ENCODE measurements around the gene CCND2. TPM values are rescaled to one million over a fixed set of nuclear protein-coding genes. Genes with fewer than 3 reads are reported as not detected.

CCND2 gene
- total and polyA plus RNA-seq, 9 of the 15 experiments (the other 6 are each of a cell fraction or from before 2014, with no cell fraction given) = 13.6 to 99.3 (median 39.6) TPM

- TF ChIP-seq SMAD4 (CRISPR knock-in tag; conservative IDR thresholded peaks at IDR 0.05) (peak; percentile 74), EP300 (IDR thresholded peaks at IDR 0.05; ENCODE audit: low read length) (0 out of 2 replicates have a peak, but pooled peaks have one; percentile 6), MYC (IDR thresholded peaks at IDR 0.05; ENCODE audit: low read depth, low read length) (peak; percentile 96), MYC (CRISPR knock-in tag; IDR thresholded peaks at IDR 0.05; ENCODE audit: borderline replicate concordance, low read depth) (peak; percentile 89), ZNF263 (CRISPR knock-in tag; IDR thresholded peaks at IDR 0.05; ENCODE audit: borderline replicate concordance) (peak; percentile 79; the same call in 1 of the 2 replicates), CTBP1 (IDR thresholded peaks at IDR 0.05; ENCODE audit: borderline replicate concordance) (peak; percentile 82; the same call in 1 of the 2 replicates), LEF1 (IDR thresholded peaks at IDR 0.05) (peak; percentile 78), ZNF431 (CRISPR knock-in tag; IDR thresholded peaks at IDR 0.05) (0 out of 2 replicates have a peak, but pooled peaks have one; percentile 22), ERF (CRISPR knock-in tag; IDR thresholded peaks at IDR 0.05) (no peak), HDAC2 (IDR thresholded peaks at IDR 0.05) (0 out of 2 replicates have a peak, but pooled peaks have one; percentile 32)
- TF ChIP-seq, protein P1, sequence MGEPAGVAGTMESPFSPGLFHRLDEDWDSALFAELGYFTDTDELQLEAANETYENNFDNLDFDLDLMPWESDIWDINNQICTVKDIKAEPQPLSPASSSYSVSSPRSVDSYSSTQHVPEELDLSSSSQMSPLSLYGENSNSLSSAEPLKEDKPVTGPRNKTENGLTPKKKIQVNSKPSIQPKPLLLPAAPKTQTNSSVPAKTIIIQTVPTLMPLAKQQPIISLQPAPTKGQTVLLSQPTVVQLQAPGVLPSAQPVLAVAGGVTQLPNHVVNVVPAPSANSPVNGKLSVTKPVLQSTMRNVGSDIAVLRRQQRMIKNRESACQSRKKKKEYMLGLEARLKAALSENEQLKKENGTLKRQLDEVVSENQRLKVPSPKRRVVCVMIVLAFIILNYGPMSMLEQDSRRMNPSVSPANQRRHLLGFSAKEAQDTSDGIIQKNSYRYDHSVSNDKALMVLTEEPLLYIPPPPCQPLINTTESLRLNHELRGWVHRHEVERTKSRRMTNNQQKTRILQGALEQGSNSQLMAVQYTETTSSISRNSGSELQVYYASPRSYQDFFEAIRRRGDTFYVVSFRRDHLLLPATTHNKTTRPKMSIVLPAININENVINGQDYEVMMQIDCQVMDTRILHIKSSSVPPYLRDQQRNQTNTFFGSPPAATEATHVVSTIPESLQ (CRISPR knock-in tag; IDR thresholded peaks at IDR 0.05) = 0 out of 2 replicates have a peak, but pooled peaks have one; percentile 42
- TF ChIP-seq, protein P2, sequence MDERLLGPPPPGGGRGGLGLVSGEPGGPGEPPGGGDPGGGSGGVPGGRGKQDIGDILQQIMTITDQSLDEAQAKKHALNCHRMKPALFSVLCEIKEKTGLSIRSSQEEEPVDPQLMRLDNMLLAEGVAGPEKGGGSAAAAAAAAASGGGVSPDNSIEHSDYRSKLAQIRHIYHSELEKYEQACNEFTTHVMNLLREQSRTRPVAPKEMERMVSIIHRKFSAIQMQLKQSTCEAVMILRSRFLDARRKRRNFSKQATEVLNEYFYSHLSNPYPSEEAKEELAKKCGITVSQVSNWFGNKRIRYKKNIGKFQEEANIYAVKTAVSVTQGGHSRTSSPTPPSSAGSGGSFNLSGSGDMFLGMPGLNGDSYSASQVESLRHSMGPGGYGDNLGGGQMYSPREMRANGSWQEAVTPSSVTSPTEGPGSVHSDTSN (CRISPR knock-in tag; IDR thresholded peaks at IDR 0.05; ENCODE audit: low read depth) = no peak
- TF ChIP-seq, protein P2 (tag; conservative IDR thresholded peaks at IDR 0.05; ENCODE audit: low read depth) = no peak
- TF ChIP-seq, protein P3, sequence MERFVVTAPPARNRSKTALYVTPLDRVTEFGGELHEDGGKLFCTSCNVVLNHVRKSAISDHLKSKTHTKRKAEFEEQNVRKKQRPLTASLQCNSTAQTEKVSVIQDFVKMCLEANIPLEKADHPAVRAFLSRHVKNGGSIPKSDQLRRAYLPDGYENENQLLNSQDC (CRISPR knock-in tag; IDR thresholded peaks at IDR 0.05) = no peak
- TF ChIP-seq, protein P4, sequence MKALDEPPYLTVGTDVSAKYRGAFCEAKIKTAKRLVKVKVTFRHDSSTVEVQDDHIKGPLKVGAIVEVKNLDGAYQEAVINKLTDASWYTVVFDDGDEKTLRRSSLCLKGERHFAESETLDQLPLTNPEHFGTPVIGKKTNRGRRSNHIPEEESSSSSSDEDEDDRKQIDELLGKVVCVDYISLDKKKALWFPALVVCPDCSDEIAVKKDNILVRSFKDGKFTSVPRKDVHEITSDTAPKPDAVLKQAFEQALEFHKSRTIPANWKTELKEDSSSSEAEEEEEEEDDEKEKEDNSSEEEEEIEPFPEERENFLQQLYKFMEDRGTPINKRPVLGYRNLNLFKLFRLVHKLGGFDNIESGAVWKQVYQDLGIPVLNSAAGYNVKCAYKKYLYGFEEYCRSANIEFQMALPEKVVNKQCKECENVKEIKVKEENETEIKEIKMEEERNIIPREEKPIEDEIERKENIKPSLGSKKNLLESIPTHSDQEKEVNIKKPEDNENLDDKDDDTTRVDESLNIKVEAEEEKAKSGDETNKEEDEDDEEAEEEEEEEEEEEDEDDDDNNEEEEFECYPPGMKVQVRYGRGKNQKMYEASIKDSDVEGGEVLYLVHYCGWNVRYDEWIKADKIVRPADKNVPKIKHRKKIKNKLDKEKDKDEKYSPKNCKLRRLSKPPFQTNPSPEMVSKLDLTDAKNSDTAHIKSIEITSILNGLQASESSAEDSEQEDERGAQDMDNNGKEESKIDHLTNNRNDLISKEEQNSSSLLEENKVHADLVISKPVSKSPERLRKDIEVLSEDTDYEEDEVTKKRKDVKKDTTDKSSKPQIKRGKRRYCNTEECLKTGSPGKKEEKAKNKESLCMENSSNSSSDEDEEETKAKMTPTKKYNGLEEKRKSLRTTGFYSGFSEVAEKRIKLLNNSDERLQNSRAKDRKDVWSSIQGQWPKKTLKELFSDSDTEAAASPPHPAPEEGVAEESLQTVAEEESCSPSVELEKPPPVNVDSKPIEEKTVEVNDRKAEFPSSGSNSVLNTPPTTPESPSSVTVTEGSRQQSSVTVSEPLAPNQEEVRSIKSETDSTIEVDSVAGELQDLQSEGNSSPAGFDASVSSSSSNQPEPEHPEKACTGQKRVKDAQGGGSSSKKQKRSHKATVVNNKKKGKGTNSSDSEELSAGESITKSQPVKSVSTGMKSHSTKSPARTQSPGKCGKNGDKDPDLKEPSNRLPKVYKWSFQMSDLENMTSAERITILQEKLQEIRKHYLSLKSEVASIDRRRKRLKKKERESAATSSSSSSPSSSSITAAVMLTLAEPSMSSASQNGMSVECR (CRISPR knock-in tag; IDR thresholded peaks at IDR 0.05) = peak; percentile 44; the same call in 1 of the 2 replicates
Observed at GRCh38 chr12:4272424-4273272, 914 bp upstream of the CCND2 start (continued).

All from K562 (cell line).